Measurements from ENCODE around the gene RGL1. TPM values are rescaled to one million over a fixed set of nuclear protein-coding genes. Genes with fewer than 3 reads are reported as not detected.
"Not testable (repeated sequence)": the region's sequence is repeated elsewhere in the genome, so short reads cannot be mapped to it uniquely, and the experiment has no call there.

Gene RGL1
- 10 to 100 TPM; 44.1 to 49.8 (median 45.6) TPM for polyA plus RNA-seq (ENCODE audit: insufficient read length in 3 of 3)
- long read RNA-seq, donor 1, full-length matches to known transcripts = 4 of 4 reads
- long read RNA-seq, donor 1, partial matches to known transcripts = 0 of 4 reads
- long read RNA-seq, donor 1, other reads (novel, unspliced or antisense) = 0 of 4 reads
- long read RNA-seq, donor 2, full-length matches to known transcripts = 8 of 14 reads
- long read RNA-seq, donor 2, partial matches to known transcripts = 6 of 14 reads
- long read RNA-seq, donor 2, other reads (novel, unspliced or antisense) = 0 of 14 reads
- long read RNA-seq, donor 3, full-length matches to known transcripts = 1 of 21 reads
- long read RNA-seq, donor 3, partial matches to known transcripts = 20 of 21 reads
- long read RNA-seq, donor 3, other reads (novel, unspliced or antisense) = 0 of 21 reads
- long read RNA-seq, donor 4, full-length matches to known transcripts = 1 of 1 reads
- long read RNA-seq, donor 4, partial matches to known transcripts = 0 of 1 reads
- long read RNA-seq, donor 4, other reads (novel, unspliced or antisense) = 0 of 1 reads
- long read RNA-seq, donor 5, full-length matches to known transcripts = 3 of 3 reads
- long read RNA-seq, donor 5, partial matches to known transcripts = 0 of 3 reads
- long read RNA-seq, donor 5, other reads (novel, unspliced or antisense) = 0 of 3 reads
- long read RNA-seq, donor 6, full-length matches to known transcripts = 3 of 3 reads
- long read RNA-seq, donor 6, partial matches to known transcripts = 0 of 3 reads
- long read RNA-seq, donor 6, other reads (novel, unspliced or antisense) = 0 of 3 reads
- long read RNA-seq, donor 7, full-length matches to known transcripts = 3 of 11 reads
- long read RNA-seq, donor 7, partial matches to known transcripts = 8 of 11 reads
- long read RNA-seq, donor 7, other reads (novel, unspliced or antisense) = 0 of 11 reads
- long read RNA-seq, donor 8, full-length matches to known transcripts = 6 of 34 reads
- long read RNA-seq, donor 8, partial matches to known transcripts = 28 of 34 reads
- long read RNA-seq, donor 8, other reads (novel, unspliced or antisense) = 0 of 34 reads
- long read RNA-seq, donor 9, full-length matches to known transcripts = 4 of 10 reads
- long read RNA-seq, donor 9, partial matches to known transcripts = 6 of 10 reads
- long read RNA-seq, donor 9, other reads (novel, unspliced or antisense) = 0 of 10 reads
- long read RNA-seq, donor 10, full-length matches to known transcripts = 1 of 1 reads
- long read RNA-seq, donor 10, partial matches to known transcripts = 0 of 1 reads
- long read RNA-seq, donor 10, other reads (novel, unspliced or antisense) = 0 of 1 reads
- long read RNA-seq, donor 11, full-length matches to known transcripts = 3 of 12 reads
- long read RNA-seq, donor 11, partial matches to known transcripts = 9 of 12 reads
- long read RNA-seq, donor 11, other reads (novel, unspliced or antisense) = 0 of 12 reads
- long read RNA-seq, donor 12, full-length matches to known transcripts = 6 of 6 reads
- long read RNA-seq, donor 12, partial matches to known transcripts = 0 of 6 reads
- long read RNA-seq, donor 12, other reads (novel, unspliced or antisense) = 0 of 6 reads
- long read RNA-seq, donor 13, full-length matches to known transcripts = 2 of 2 reads
- long read RNA-seq, donor 13, partial matches to known transcripts = 0 of 2 reads
- long read RNA-seq, donor 13, other reads (novel, unspliced or antisense) = 0 of 2 reads
- long read RNA-seq, donor 14 = 0 reads
- long read RNA-seq, donor 15, full-length matches to known transcripts = 1 of 1 reads
- long read RNA-seq, donor 15, partial matches to known transcripts = 0 of 1 reads
- long read RNA-seq, donor 15, other reads (novel, unspliced or antisense) = 0 of 1 reads
- long read RNA-seq, donor 16, full-length matches to known transcripts = 4 of 9 reads
- long read RNA-seq, donor 16, partial matches to known transcripts = 5 of 9 reads
- long read RNA-seq, donor 16, other reads (novel, unspliced or antisense) = 0 of 9 reads

GRCh38 chr1:183804916-183805841 is at the start of gene RGL1:
Gene RGL1 (plus strand): TSS chr1:183805120. CDS start chr1:183805298, 178 bp downstream.
- peak; percentile 86 for DNase-seq

DNA sequence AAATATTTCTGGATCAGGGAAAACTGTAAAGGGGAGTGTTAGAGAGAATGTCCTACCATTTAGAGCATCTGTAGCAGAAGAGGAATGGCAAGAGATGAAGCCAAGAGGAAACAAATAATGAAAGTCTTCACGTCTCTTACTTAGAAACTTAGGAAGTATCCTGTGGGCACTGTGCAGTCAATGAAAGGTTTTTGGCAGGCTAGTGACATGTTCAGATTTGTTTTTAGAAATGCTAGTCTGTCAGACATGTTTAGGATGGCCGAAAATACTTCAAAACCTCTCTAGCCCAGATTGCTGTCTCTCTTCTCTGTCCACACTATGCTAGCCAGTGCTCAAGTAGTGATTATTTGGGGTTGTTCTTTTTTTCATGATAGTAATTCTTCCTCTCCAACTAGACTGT is 48.6 kb upstream of the RGL1 start:
- DNase-seq = no peak

GRCh38 chr1:183757061-183757460 is 47.9 kb upstream of the RGL1 start:
- no peak for DNase-seq

GRCh38 chr1:183758913-183759312 is 46.0 kb upstream of the RGL1 start:
- DNase-seq = no peak

DNA sequence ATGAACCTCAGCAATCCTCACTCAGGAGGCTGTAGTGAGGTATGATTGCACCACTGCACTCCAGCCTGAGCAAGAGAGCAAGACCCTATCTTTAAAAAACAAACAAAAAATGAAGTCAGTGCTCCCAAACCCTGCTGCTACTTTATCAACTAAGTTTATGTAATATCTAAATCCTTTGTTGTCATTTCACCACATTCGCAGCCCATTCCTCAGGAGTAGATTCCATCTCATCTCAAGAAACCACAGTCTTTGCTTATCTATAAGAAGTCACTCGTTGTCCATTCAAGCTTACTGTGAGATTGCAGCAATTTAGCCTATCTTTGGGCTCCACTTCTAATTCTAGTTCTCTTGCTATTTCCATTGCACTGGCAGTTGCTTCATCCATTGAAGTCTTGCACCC is 44.3 kb upstream of the RGL1 start:
- DNase-seq = no peak

GRCh38 chr1:183761871-183762270 is 43.0 kb upstream of the RGL1 start:
- no peak for DNase-seq

DNA sequence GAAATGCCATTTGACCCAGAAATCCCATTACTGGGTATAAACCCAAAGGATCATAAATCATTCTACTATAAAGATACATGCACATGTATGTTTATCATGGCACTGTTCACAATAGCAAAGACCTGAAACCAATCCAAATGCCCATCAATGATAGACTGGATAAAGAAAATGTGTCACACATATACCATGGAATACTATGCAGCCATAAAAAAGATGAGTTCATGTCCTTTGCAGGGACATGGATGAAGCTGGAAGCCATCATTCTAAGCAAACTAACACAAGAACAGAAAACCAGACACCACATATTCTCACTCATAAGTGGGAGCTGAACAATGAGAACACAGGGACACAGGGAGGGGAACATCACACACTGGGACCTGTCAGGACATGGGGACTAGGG is 42.1 kb upstream of the RGL1 start:
- DNase-seq = not testable (repeated sequence)

GRCh38 chr1:183764981-183765380 is 39.9 kb upstream of the RGL1 start:
- no peak for DNase-seq

DNA sequence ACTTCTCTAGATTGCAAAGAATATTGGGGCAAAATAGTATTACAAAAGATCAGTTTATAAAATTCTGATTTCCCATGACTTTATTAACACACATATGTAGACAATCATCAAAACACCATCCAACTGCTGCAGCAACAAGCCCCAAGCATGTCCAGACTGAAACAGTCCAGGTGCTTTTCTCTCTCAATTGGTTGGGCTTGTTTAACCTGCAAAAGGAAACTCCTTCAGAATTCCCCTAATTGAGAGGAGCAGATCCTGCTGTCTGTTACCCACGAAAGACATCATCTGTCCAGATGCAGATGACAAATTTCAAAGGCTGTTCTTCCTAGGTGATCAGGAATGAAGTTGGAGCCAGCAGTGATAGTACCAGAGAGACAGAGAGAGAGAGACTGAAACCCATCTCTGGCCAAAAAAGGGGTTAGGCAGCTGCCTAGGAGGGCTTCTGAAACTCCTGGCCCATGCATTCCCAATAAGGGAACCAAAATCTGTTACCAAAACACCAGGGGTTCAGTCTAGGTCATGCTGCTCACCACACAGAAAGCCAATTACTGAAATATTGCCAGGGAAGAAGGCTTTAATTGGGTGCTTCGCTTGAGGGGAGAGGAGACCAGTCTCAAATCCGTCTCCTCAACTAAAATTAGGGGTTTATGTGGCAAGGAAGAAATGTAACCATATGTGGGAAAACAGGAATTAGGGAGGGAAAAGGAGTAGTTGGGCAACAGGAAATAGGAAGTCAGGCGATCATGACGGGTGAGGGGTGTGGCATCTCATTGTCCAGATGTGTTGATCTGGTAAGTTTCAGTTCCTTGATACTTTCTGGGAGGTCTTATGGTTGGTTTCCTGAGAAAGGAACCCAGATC is 34.7 kb upstream of the RGL1 start:
- DNase-seq = no peak

DNA sequence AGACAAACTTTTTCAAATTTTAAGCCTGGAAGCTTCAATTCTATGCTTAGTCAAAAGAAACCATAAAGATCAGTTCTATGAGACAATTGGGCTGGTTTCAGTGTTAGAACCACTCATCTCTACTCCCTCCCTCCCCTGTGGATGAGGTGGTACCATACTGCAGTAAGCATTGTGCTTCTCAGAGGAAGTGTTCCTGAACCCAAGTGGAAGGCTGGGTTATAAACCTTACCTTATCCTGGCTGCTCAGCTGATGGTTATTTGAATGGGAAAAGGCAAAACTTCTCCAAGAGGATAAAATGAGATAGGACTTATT is 34.1 kb upstream of the RGL1 start:
- DNase-seq = no peak

DNA sequence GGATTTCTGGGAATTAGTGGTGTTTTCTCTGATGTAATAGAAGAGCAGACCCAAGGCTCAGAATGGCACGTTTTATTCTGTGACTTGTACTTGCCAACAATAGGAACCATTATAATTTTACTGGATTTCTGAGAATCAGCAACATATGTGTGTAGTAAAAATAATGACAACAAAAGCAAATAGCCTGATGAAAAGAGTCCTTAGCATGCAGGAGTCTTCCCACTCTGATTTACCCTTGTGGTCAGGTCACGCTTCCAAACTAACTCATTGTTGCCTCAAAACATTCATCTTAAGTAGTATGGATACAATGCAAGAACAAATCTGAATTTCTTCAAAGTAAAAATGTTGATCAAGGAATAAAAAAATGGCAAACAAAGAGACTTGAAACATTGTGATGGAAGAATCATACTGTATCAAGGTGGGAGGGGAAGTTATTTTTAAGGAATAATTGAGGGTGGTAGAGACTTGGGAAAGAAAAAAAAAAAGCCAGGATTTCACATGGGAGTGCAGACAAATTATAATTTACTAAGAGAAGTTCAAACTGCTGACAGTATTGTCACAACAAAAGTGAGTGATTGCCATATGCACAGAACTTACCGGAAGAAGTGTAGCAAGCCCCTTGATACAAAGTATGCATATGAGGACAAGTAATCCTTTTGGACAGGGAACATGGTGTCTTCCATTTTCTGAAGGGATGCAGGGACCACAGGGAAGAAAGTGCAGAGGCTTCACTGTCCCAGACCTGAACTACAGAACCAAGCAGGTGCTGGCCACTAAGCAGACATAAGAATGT is 31.2 kb upstream of the RGL1 start:
- DNase-seq = no peak

DNA sequence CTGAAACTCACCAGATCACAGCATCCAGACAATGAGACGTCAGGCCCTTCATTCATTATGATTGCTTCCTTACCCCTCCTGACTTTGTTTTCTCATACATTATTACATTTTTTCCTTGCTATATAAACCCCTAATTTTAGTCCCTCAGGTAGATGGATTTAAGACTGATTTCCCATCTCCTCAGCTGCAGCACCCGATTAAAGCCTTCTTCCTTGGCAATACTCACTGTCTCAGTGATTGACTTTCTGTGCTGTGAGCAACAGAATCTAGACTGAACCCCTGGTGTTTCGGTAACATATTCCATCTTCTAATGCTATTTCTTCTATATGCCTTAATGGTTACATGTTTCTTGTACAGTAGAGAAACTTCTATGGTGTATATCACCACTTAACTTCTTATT is 30.0 kb upstream of the RGL1 start:
- no peak for DNase-seq

DNA sequence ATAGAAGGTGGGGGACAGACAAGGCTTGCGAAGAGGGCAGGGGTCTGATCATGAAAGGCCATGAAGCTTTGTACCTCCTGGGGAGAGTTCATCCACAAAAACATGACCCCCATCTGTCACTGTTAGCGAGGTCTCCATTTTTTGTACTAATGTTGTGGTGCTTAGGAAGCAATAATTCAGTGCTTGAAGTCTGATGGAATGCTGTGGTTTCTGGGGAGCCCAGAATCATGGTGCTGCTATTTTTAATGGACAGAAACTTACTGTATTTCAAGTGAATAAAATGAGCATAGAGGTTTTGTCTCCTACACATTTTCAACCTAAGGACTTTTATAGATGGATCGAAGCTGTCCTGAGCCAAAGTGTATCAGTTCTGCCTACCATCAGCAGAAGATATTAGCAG is 28.2 kb upstream of the RGL1 start:
- DNase-seq = peak; percentile 26

GRCh38 chr1:183777328-183777727 is 27.6 kb upstream of the RGL1 start:
- DNase-seq = peak; percentile 15

DNA sequence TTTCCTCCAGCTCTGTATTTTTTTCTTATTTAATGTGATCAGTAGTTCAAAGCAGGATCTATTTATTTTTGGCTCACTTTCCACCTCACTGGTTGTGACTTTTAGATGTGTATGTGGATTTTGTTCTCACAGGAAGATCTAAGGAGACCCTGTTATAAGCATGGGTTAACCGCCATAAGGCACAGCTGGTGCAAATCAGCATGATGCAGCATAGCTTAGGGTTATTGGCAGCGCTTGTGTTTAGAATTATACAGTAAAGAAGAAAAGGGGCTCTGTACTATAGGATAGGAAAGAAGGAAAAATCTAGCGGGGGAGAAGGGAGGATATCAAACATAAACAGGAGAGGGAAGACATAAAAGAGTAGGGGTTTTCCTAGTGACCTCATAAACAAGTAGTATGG is 26.9 kb upstream of the RGL1 start:
- peak; percentile 55 for DNase-seq

DNA sequence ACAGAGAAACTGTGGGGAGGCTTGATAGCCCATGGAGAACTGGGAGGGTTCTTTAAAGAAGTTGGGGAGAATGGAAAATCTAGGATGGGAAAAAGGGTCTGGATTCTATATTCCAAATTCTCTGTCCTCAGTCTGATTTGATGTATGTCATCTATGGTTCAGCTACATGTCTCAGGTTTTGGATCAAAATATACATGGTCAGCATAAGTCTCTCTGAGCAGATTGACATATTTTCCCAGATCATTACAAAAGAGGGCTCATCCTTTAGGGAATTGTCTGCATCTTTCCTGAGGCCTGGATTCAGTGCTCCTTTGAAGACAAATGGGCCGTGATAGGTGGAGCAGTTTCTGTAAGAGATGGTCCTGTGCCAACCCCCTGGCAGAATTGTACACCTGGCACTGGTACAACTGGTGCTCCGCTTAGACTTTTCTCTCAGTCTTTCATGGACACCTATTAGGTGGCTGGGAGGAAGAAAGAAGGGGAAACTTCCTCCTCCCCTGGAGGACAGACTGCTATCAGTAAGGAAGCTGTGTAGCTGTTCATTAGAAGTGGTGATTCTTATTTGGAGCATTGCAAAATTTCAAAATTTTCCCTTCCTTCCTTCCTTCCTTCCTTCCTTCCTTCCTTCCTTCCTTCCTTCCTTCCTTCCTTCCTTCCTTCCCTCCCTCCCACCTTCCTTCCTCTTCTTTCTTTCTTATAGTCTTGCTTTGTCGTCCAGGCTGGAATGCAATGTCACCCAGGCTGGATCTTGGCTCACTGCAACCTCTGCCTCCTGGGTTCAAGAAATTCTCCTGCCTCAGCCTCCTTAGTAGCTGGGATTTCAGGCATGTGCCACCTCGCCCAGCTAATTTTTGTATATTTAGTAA is 26.1 kb upstream of the RGL1 start:
- no peak for DNase-seq

DNA sequence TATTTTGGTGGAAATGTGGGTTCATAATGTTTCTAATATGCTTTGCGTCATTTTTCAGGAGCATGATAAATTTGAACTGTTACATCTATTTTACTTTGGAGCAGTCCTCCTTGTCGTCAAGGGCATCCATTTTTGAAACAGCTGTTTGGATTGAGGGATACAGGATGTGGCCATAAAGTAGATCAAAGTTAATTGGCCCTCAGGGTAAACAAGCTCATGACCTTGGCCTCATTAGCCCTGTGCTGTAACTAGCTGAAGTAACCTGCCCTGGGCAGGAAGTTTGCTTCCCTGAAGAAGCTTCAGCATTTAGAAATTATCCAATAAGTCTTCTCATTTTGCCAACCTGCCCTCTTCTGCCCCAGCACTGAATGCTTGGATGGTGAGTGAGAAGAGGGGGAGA is 24.8 kb upstream of the RGL1 start:
- DNase-seq = no peak
